Activated T-helper 9 cell treated with anti-CD3 and anti-CD28 coated beads, Interleukin-2, amount 50 U/mL, for 16 hours (primary cell): ENCODE data around the gene SLFN14.
A peak's percentile ranks its signal among the peaks of the same experiment; 100 is the strongest.
"Not testable (repeated sequence)": the region's sequence is repeated elsewhere in the genome, so short reads cannot be mapped to it uniquely, and the experiment has no call there.

Experiments
- DNase-seq: peaks from one replicate; pipeline ENCODE4 v3.0.0-alpha.2; 2020; ENCODE audit warnings: low read depth

The SLFN14 gene

GRCh38 chr17:35560703-35561102 lies at the start of gene SLFN14:
TSS of gene SLFN14 (minus strand) at chr17:35560819. CDS start at chr17:35558062, 2,757 bp downstream.
- no peak for DNase-seq

- no peak for DNase-seq
These were observed 49.2 kb upstream of the SLFN14 start for GRCh38 chr17:35609831-35610230.

DNA sequence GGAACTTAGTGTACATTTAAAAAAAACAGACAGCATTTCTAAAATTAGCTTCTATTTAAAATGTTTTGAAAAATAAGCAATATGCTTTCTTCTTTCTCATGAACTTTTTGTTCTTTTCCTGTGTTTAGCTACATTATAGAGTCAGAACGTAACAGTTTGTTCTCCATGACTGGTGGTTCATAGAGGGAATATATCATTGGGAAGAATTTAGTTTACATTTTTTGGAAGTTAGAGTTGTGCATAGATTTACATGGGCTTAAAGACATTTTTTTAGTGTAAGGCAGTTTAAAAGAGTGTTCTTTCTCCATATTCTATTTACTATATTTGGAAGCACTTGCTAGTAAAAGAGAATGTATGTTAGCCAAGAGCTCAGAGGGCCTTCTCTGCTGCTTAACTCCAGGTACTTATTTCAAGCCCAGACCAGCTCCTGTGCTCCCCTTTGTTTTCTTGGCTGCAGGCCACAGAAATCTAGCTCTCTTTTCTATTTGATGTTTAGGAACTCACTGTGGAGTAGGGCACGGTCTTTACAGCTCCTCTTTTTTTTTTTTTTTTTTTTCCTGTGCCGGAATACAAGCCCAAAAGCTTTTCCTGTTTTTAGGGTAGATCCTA lies 46.7 kb upstream of the SLFN14 start:
- no peak for DNase-seq

GRCh38 chr17:35605678-35606077 lies 45.1 kb upstream of the SLFN14 start:
- DNase-seq: no peak

GRCh38 chr17:35603674-35604073 lies 43.1 kb upstream of the SLFN14 start:
- no peak for DNase-seq

DNA sequence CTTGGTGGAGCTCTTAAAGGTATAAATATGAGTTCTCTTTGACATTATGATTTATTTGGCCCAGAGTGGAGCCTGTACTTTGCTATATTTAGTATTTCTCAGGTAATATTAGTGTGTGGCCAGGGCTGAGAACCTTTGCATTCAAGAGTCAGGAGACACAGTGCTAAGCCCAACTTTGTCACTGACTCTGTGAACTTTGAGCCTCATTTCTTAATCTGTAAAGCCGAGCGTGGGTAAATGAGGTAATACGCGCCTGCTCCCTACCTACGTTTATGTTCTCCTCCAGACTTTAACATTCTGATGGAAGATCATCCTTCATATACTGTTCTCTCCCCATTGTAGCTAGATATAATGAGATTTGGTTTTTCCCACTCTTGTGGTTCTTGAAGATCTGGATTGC lies 37.0 kb upstream of the SLFN14 start:
- DNase-seq: no peak

GRCh38 chr17:35596530-35597233 lies 36.1 kb upstream of the SLFN14 start:
- no peak for DNase-seq

DNA sequence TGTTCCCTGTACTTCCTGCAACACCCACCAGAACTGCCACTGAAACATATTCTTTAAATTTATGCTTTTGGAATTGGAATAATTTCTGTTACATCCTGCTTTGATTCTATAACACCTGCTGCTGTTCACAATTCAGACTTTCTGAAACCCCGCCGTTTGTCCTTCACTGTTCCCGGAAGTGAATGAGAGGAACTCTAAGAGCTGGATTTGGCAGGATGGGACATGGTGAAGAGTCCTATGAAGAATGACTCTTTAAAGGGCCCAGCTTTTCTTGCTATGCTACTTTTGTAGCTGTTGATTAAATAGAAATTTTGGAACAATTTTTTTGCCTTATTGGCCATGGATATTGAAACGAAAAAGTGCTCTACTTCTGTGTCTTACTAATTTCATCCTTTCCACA lies 35.5 kb upstream of the SLFN14 start:
- DNase-seq: no peak

GRCh38 chr17:35588196-35588920 lies 27.7 kb upstream of the SLFN14 start:
- no peak for DNase-seq

- peak; percentile 92 for DNase-seq
These were observed 26.7 kb upstream of the SLFN14 start, which contains the start of gene AP2B1 for GRCh38 chr17:35587074-35587961. TSS of gene AP2B1 (plus strand) at chr17:35587322. CDS start at chr17:35594031, 6,709 bp downstream.

DNA sequence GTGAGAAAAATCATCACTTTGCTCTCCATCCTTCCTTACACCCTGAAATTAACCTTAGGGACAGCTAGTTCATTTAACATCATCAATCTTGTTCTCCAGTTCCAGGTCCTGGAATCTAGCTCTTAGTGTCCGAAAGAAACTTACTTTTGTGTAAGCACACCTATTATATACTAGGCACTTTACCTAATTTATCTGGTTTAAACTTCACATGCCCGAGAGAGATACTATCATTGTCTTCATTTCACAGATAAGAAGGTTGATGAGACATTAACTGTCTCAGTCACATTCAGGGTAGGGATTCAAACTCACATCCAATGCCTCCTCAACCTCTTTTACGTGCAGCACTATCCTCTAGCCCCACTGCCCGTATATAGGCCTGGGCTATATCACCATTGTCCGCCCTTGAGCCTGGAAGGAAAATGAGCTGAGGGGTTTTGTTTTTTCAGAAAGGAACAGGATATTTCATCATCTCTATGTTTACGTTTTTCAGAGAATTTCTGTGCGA lies 26.0 kb upstream of the SLFN14 start:
- DNase-seq: no peak

DNA sequence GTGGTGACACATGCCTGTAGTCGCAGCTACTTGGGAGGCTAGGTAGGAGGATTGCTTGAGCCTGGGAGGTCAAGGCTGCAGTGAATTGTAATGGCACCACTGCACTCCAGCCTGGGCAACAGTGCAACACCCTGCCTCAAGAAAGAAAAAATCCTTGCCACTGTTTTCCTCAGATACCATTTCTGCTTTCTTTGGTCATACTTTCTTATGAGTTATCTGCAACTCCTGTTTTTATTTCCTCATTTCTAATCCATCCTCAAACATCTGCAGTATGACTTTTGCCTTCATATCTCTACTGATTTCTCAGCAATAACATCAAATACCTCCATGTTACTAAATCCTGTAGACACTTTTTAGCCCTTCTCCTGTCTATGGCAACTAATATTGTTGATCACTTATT lies 23.4 kb upstream of the SLFN14 start:
- DNase-seq: no peak

DNA sequence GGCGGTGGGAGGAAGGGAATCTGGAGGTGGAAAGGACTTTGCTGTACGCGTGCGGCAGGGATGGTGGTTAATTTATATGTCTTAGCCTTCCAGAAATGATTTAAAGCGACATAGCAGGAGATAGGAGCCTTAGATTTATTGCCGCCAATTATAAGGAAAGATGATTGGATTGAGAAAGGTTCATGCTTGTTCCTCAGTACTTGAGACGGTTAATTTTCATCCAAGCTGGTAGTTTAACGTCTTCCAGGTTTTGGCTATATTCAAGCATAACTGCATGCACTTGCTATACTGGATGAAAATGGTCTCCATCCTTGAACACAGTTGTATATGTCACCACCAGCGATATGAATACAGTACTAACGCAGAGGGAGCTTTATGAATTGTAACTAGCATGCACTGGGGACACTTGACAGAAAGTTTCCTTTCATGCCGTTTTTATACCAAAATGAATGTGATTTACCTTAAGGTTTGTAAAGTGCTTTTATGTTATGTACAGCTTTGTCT lies 18.4 kb upstream of the SLFN14 start:
- DNase-seq: no peak

- peak; percentile 78 for DNase-seq
These were observed 17.7 kb upstream of the SLFN14 start, which contains the start of gene PEX12 for GRCh38 chr17:35578197-35578928. TSS of gene PEX12 (minus strand) at chr17:35578571. CDS start at chr17:35578021, 550 bp downstream.

GRCh38 chr17:35577830-35578196 lies 17.2 kb upstream of the SLFN14 start:
- DNase-seq: no peak

- no peak for DNase-seq
These were observed 15.1 kb upstream of the SLFN14 start for GRCh38 chr17:35575759-35576158.

- DNase-seq: no peak
These were observed 8.8 kb upstream of the SLFN14 start for GRCh38 chr17:35569405-35569804.

DNA sequence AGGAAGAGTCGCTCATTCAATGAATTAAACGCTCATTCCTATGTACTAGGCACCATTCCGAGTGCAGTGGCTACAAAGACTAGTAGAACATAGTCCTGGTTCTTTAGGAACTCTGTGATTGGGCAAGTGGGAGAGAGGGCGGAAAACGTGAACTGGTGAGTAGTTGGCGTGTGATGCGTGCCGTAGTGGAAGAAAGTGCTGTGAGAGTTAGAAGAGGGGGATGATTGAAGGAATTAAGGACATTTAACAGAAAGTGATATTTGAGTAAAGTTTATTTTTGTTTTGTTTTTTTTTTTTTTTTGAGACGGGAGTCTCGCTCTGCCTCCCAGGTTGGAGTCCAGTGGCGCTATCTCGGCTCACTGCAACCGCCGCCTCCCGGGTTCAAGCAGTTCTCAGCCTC lies 7.9 kb upstream of the SLFN14 start:
- peak; percentile 29 for DNase-seq

DNA sequence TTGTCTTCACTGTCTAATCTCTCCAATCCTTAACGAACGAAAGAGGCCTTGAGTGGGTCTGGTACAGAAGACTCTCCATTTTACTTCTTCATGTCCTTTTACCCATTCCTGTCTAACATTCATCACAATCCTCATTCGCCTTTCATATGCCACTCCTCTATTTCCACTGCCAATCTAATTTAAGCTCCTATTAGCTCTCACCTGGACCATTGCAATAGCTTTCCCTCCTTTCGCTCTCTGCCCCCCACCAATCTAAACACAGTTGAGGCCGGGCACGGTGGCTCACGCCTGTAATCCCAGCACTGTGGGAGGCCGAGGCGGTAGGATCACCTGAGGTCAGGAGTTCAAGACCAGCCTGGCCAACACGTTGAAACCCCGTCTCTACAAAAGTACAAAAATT lies 6.3 kb upstream of the SLFN14 start:
- DNase-seq: no peak

- not testable (repeated sequence) for DNase-seq
These were observed 2.6 kb upstream of the SLFN14 start for GRCh38 chr17:35563181-35563580.
